ENCODE measurements around the gene ALDOA.

The ALDOA gene

DNA sequence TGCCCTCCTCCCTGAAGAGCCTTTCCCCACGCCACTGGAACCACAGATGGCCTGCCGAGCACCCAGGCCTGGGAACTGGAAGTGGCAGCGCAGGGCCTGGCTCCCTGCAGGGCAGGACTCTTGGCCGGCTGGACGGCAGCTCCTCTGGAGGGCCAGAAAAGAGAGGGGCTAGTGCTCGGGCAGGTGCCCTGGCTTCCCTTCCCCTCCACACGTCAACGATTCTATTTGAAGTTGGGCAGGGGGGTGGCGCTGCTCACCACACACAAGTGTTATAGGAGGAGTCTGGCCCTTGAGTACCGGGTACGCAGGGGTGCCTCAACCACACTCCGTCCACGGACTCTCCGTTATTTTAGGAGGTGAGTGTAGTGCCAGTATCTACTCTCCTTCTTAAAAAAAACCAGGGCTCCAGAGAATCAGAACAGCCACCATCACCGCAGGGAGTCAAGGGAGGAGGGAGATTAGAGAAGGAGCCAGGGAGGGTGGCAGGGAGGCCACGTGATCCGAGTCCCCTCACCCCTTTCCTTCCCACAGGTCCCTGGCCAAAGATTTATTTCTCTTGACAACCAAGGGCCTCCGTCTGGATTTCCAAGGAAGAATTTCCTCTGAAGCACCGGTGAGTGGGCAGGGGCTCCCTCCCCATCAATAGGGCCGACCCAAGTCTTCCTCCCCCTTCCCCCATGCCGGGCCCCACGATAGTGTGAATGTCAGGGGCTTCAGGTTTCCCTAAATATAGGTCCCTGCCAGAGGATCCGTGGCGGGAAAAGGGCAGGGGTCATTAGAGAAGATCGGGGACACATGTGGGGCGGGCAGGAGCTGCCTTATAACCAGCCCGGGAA lies 1.4 kb upstream of the ALDOA start:
- DNase-seq (ENCODE audit: low read depth in 2 of 2), result peak; percentile 39 to 57
- peak overlapping the region; percentile 57 to 64 for H3K4me3 ChIP-seq (replicated peaks in 1 of 2; ENCODE audit: low read depth in 2 of 2, low read length in 2 of 2)
- TF ChIP-seq, protein P1, sequence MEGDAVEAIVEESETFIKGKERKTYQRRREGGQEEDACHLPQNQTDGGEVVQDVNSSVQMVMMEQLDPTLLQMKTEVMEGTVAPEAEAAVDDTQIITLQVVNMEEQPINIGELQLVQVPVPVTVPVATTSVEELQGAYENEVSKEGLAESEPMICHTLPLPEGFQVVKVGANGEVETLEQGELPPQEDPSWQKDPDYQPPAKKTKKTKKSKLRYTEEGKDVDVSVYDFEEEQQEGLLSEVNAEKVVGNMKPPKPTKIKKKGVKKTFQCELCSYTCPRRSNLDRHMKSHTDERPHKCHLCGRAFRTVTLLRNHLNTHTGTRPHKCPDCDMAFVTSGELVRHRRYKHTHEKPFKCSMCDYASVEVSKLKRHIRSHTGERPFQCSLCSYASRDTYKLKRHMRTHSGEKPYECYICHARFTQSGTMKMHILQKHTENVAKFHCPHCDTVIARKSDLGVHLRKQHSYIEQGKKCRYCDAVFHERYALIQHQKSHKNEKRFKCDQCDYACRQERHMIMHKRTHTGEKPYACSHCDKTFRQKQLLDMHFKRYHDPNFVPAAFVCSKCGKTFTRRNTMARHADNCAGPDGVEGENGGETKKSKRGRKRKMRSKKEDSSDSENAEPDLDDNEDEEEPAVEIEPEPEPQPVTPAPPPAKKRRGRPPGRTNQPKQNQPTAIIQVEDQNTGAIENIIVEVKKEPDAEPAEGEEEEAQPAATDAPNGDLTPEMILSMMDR (IDR thresholded peaks at IDR 0.05; ENCODE audit: low read depth, low read length), result peak; percentile 5

DNA sequence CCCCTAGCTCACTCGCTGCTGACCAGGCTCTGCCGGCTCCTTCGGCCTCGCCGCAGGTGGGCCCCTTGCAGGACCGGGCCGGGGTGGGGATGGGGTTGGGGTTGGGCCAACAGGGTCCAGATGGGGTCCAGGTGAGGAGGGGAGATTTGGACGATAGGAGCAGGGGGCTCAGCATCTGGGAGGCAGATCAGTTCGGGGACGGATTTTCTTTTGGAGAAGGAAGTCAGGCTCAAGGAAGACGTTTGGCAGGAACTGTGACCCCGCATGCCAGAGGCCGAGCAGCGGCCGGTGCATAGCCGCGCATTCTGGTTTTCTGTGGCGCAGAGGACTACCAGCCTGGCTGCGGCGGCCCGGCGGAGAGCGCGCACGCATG lies 845 bp upstream of the ALDOA start:
- no peak for DNase-seq (ENCODE audit: low read depth in 2 of 2)
- H3K4me3 ChIP-seq (replicated peaks in 1 of 2; ENCODE audit: low read depth in 2 of 2, low read length in 2 of 2), result peak overlapping the region; percentile 57 to 64
- TF ChIP-seq, protein P1 (IDR thresholded peaks at IDR 0.05; ENCODE audit: low read depth, low read length), result no peak

DNA sequence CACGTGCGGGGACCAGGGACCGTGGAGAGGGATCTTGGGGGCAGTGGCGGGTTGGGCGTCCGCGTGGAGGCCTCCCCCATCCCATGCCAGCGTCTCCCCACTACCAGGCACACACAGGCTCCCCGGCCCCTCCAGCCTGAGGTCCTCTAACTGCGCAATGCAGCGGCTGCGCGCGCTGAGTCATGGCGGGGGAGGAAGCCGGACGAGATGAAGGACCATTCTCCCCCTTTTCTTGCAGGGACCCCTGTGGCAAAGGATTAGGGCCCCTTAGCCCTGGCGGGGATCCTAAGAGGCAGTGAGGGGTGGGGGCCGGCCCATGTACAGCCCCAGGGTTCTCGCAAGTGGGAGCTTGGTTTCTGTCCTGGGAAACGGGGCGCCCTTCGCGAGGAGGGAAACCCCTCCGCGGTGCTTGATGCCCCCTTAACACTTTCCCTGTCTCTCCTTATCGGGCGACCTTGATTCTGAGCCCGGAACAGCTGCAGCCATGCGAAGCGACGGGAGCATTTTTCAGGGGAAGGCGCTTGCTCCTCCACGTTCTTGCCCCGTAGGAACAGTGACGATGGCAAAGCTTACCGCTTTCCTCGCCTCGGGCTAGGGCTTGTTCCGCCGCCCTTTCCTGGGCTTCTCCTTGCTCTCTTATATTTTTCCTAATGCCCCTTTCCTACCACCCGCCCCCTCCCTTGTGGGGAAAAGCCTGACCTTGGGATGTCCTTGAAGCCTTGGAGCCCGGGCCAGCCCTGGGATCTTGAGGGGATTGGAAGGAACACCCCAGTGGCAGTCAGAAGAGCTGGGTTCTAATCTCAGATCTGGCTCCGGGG lies 592 bp downstream of the ALDOA start:
- H3K4me3 ChIP-seq (replicated peaks in 1 of 2; ENCODE audit: low read depth in 2 of 2, low read length in 2 of 2), result peak overlapping the region; percentile 98 to 100
- DNase-seq (ENCODE audit: low read depth in 2 of 2), result peak; percentile 70 to 76
- TF ChIP-seq, protein P1 (IDR thresholded peaks at IDR 0.05; ENCODE audit: low read depth, low read length), result no peak

DNA sequence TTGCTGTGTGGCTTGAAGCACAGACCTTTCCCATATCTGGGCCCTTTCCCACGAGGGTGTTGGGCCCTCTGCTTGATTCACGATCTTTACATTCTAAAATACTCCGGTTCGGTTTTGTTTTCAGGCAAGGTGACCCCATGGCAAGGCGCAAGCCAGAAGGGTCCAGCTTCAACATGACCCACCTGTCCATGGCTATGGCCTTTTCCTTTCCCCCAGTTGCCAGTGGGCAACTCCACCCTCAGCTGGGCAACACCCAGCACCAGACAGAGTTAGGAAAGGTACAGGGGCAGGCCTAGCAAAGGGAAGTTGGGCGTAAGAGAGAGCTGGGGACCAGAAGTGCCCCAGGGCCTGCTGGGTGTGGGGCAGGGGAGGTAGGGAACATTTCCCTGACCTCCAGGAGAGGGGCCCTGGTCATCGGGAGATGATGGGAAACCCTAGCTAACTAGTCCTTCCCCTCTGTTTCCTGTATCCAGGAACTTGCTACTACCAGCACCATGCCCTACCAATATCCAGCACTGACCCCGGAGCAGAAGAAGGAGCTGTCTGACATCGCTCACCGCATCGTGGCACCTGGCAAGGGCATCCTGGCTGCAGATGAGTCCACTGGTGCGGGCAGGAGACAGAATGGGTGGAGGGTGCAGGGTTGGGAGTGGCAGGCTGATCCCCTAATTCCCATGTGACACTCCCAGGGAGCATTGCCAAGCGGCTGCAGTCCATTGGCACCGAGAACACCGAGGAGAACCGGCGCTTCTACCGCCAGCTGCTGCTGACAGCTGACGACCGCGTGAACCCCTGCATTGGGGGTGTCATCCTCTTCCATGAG lies 1.4 kb downstream of the ALDOA start:
- TF ChIP-seq, protein P1 (IDR thresholded peaks at IDR 0.05; ENCODE audit: low read depth, low read length), result no peak
- peak overlapping the region; percentile 98 to 100 for H3K4me3 ChIP-seq (replicated peaks in 1 of 2; ENCODE audit: low read depth in 2 of 2, low read length in 2 of 2)
- DNase-seq (ENCODE audit: low read depth in 2 of 2), result no peak

DNA sequence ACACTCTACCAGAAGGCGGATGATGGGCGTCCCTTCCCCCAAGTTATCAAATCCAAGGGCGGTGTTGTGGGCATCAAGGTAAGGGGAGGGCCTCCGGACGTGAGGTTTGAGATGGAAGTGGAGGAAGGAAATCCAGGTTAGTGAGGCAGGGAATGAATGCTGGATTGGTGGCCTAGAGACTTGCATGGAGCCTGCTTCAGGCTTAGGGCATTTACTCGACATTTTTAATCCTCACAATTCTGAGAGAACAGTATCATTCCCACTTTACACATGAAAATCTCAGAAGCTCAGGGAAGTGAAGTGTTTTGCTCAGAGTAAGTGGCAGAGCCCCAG lies 2.0 kb downstream of the ALDOA start:
- no peak for DNase-seq (ENCODE audit: low read depth in 2 of 2)
- H3K4me3 ChIP-seq (replicated peaks in 1 of 2; ENCODE audit: low read depth in 2 of 2, low read length in 2 of 2), result peak overlapping the region; percentile 98 to 100
- TF ChIP-seq, protein P1 (IDR thresholded peaks at IDR 0.05; ENCODE audit: low read depth, low read length), result no peak

DNA sequence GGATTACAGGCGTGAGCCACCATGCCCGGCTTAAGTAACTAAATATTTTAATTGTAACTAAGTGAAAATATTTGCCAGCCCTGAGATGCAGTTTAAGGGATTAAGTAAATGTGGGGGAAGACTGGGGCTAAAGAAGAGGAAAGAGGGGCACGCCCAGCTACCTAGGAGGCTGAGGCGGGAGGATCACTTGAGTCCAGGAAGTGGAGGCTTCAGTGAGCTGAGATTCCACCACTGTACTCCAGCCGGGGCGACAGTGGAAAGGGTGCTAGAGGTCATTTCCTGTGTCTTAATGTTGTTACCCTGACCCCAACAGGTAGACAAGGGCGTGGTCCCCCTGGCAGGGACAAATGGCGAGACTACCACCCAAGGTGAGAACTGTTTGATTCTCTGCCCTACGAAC lies 2.8 kb downstream of the ALDOA start:
- TF ChIP-seq, protein P1 (IDR thresholded peaks at IDR 0.05; ENCODE audit: low read depth, low read length), result no peak
- DNase-seq (ENCODE audit: low read depth in 2 of 2), result no peak
- H3K4me3 ChIP-seq (replicated peaks in 1 of 2; ENCODE audit: low read depth in 2 of 2, low read length in 2 of 2), result peak overlapping the region; percentile 11 to 35
